Activated T-cell treated with anti-CD3 and anti-CD28 coated beads, Interleukin-2, amount 50 U/mL, for 24 hours (primary cell): ENCODE results near the gene FLYWCH1.

Experiments
- DNase-seq: peaks from one replicate; pipeline ENCODE4 v3.0.0-alpha.2; 2020
- H3K27ac Mint-ChIP-seq: 2 replicates; pipeline ENCODE4 v1.8.0; 2020; ENCODE audit warnings: mild to moderate bottlenecking, mixed read lengths
- H3K27me3 Mint-ChIP-seq: 2 replicates; pipeline ENCODE4 v1.8.0; 2020; ENCODE audit warnings: mixed read lengths
- H3K36me3 Mint-ChIP-seq: 2 replicates; pipeline ENCODE4 v1.8.0; 2020; ENCODE audit warnings: low read depth, mixed read lengths
- H3K4me1 Mint-ChIP-seq: 2 replicates; pipeline ENCODE4 v1.8.0; 2020; ENCODE audit warnings: low read depth, mixed read lengths
- H3K4me3 Mint-ChIP-seq: 2 replicates; pipeline ENCODE4 v1.8.0; 2020; ENCODE audit warnings: mild to moderate bottlenecking, moderate library complexity, mixed read lengths
- H3K9me3 Mint-ChIP-seq: 2 replicates; pipeline ENCODE4 v1.8.0; 2020; ENCODE audit warnings: mixed read lengths

The FLYWCH1 gene

DNA sequence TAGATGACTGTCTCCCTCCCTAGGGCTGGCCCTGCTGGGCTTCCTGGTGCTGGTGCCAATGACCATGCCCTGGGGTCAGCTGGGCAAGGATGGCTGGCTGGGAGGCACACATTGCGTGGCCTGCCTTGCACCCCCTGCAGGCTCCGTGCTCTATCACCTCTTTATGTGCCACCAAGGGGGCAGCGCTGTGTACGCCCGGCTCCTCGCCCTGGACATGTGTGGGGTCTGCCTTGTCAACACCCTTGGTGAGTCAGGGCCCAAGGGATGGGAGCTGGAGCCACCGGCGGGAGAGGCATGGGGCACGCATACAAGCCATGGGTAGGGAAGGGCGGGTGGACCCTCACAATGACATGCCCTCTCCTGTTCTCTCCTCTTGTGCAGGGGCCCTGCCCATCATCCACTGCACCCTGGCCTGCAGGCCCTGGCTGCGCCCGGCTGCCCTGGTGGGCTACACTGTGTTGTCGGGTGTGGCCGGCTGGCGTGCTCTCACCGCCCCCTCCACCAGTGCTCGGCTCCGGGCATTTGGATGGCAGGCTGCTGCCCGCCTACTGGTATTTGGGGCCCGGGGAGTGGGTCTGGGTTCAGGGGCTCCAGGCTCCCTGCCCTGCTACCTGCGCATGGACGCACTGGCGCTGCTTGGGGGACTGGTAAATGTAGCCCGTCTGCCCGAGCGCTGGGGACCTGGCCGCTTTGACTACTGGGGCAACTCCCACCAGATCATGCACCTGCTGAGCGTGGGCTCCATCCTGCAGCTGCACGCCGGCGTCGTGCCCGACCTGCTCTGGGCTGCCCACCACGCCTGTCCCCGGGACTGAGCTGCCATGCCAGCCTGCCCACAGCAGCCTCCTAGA, 59.6 kb downstream of the FLYWCH1 start:
- Mint-ChIP-seq H3K27me3 (peaks cover 18% of the 10 kb centered on the region), H3K36me3 (peaks cover 56% of the 10 kb centered on the region), H3K4me3 (peak overlapping the region; percentile 83), H3K9me3 (no peaks in the 10 kb centered on the region), H3K4me1 (peaks cover 20% of the 10 kb centered on the region), H3K27ac (peak overlapping the region; percentile 23)
- no peak for DNase-seq

DNA sequence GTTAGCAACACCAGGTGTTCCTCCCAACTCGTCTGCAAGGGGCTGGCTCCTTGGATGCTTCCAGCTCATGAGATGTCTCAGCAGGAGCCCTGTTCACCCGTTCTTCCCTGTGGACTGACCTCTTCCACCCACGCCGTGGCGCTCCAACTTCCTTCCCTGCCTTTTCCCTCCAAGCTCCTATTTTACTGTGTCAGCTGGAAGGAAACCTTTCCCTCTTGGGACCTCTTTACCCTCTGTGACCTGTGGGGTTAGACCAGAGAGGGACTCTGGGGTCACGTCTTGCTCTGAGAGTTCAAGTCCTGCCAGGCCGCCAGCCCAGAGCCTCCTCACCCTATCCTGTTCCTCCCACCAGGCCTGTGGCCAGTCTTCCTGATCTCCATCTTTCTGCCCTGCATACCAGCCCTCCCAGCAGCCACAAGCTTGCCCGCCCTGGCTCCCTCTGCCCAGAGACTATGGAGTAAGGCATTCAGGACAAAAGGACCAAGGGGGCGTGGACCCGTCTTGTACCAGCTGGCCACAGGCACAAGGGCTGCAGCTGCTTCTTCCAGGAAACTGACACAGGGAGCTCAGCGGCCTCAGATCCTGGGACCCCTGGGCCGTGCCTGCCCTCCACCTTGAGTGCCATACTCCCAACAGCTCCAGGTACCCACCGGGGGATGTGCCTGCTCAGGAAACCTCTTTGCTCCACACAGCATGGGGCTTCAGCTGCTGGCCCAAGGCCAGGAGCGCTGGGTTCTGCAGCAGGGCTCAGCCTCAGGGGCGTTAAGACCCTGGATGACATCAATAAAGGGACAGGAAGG, 60.5 kb downstream of the FLYWCH1 start:
- Mint-ChIP-seq H3K36me3 (peaks cover 65% of the 10 kb centered on the region), H3K4me3 (peak overlapping the region; percentile 11), H3K4me1 (peaks cover 20% of the 10 kb centered on the region), H3K9me3 (no peaks in the 10 kb centered on the region), H3K27me3 (peaks cover 15% of the 10 kb centered on the region), H3K27ac (peak overlapping the region; percentile 4)
- DNase-seq, result no peak

DNA sequence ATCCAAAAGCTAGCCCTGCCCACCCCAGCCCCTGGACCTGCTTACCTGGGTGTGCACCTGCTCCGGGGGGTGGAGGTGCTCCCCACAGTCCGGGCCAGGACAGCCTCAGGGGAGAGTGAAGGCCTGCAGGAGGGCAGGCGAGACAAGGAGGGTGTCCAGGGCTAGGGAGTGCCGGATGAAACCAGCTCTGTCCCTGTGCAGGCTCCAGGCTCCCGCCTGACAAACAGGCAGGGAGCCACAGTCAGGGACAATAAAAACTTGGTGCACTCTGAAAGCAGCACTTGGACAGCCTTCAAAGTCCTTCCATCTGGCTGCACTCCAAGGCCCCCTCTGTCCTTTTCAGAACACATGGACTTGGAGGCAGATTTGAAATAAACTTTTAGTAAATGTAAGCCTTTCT, 61.4 kb downstream of the FLYWCH1 start:
- Mint-ChIP-seq H3K27me3 (peaks cover 9% of the 10 kb centered on the region), H3K36me3 (peaks cover 74% of the 10 kb centered on the region), H3K9me3 (no peaks in the 10 kb centered on the region), H3K27ac (no peak overlapping the region), H3K4me1 (peaks cover 20% of the 10 kb centered on the region), H3K4me3 (no peak overlapping the region)
- no peak for DNase-seq

DNA sequence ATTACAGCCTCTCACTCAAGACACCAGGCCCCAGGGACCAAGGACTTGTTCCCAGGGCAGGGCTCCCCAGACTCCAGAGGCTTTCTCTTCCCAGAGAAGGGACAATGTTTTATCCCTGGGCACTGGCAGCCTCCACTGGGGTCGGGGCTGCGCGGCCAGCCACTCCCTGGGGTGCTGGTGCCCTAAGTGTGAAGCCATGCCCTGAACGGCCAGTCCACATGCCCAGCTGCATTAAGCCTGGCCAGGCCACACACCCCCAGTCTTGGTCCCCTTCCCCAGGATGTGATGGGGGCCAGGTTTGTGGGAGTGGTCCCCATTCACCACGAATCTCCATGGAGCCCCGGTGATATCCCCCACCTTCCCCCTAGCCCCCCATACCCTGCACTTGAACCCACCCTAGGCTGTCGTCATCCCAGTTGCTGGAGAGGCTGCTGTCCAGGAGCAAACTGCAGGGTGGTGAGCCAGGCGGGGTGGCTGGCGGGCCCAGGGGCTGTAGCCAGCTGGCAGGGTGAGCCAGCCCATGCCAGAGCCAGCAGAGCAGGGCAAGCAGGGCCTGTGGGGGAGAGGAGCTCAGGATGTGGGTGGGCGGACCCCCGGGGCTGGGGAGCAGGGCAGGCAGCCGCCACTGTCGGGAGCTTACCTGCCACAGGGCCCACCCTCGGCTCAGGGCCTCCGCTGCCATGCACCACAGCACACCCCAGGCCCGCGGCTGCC, 62.0 kb downstream of the FLYWCH1 start:
- Mint-ChIP-seq H3K4me1 (peaks cover 16% of the 10 kb centered on the region), H3K27me3 (peaks cover 2% of the 10 kb centered on the region), H3K9me3 (no peaks in the 10 kb centered on the region), H3K36me3 (peaks cover 77% of the 10 kb centered on the region), H3K27ac (no peak overlapping the region), H3K4me3 (no peak overlapping the region)
- no peak for DNase-seq

DNA sequence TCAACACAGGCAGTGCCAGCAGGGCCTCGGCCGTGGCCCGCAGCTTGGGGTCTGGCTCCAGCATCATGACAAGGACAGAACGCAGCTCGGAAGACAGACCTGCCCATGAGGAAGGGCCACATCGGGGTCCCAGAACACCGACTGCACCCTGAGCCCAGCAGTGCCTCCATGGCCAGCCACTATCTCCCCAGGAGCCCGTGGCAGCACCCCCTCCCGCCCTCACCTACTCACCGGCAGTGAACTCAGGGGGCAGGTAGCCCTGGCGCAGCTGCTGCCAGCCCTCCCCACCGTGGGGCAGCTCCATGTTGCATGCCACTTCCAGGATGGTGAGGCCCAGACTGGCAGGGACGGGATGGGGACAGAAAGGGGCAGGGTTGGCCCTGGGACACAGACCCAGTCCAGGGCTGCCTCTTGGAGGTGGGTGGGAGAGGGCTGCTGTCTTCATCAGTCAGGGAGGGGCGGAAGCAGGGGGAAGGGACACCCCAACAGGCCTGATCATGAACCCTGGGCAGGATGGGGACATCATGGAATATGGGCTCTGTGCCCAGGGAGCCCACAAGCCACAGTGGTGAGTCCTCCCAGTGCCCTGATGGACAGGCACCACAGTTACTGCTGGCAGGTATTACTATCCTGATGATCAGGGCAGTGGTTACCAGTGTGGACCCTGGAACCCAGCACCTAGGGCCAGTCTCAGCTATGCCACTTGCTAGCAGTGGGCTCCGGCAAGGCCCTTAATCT, 62.8 kb downstream of the FLYWCH1 start:
- Mint-ChIP-seq H3K27ac (peak overlapping the region; percentile 8), H3K27me3 (no peaks in the 10 kb centered on the region), H3K4me1 (peaks cover 17% of the 10 kb centered on the region), H3K9me3 (no peaks in the 10 kb centered on the region), H3K4me3 (no peak overlapping the region), H3K36me3 (peaks cover 81% of the 10 kb centered on the region)
- DNase-seq, result no peak

DNA sequence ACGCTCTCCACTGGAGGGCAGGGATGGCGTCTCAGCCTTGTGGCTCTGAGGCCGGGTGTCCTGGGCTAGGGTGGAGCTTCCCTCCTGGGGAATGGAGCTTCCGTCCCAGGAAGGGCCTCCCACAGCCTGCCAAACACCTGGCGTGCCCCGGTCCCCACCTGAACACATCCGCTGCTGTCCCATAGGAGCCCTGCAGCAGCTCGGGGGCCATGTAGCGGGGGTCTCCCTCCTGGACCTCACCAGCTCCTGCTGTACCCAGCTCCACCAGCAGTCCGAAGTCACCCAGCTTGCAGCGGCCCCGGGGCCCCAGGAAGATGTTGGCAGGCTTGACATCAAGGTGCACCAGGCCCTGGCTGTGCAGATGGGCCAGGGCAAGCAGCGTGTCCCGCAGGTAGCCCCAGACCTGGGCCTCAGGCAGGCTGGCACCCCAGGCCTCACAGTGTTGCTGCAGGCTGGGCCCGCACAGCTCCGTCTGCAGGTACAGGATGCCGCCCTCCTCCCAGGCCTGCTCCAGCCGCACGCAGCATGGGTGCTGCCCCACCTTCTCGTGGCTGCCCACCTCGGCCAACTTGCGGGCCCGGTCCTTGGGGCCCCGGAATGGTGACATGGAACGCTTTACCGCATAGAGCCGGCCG, 63.5 kb downstream of the FLYWCH1 start:
- peaks cover 17% of the 10 kb centered on the region for H3K4me1 Mint-ChIP-seq
- H3K9me3 Mint-ChIP-seq, result no peaks in the 10 kb centered on the region
- no peak overlapping the region for H3K27ac Mint-ChIP-seq
- H3K4me3 Mint-ChIP-seq, result no peak overlapping the region
- no peaks in the 10 kb centered on the region for H3K27me3 Mint-ChIP-seq
- H3K36me3 Mint-ChIP-seq, result peaks cover 83% of the 10 kb centered on the region
- no peak for DNase-seq

DNA sequence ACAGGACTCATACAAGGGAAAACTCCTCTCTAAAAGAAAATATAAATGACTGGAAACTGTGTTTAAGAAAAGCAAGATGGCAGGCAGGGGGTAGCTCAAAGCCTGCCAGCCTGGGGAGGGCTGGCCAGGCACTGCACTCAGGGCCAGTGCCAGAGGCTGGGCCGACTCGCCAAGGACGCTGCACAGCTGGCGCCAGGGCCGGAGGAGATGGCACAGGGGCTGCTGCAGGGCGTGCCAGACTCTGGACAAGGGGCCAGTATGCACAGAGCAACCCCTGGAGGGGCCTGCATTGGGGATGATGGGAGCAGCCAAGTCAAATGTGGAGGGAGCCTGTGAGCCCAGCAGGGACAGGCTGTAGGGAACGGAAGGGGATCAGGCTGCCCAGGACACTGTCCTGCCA, 64.5 kb downstream of the FLYWCH1 start:
- DNase-seq, result no peak
- no peak overlapping the region for H3K4me3 Mint-ChIP-seq
- H3K36me3 Mint-ChIP-seq, result peaks cover 78% of the 10 kb centered on the region
- no peak overlapping the region for H3K27ac Mint-ChIP-seq
- H3K4me1 Mint-ChIP-seq, result peaks cover 16% of the 10 kb centered on the region
- H3K27me3 Mint-ChIP-seq, result no peaks in the 10 kb centered on the region
- no peaks in the 10 kb centered on the region for H3K9me3 Mint-ChIP-seq

DNA sequence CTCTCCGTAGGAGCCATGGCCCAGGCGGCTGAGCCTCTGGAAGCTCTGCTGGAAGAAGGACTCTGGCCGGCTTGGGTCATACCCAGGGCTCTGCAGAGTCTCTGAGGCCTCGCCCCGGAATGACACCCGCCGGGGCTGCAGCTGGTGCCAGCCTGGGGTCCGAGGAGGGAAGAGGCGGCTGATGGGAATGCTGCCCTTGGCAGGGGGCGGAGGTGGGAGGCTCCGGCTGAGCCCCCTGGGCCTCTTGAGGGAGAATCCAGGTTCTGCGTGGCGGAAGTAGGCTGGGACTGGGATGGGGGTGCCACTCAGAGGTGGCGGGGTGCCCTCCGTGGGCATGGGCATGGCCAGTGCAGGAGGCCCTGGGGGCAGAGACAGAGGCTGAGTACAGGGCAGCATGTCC, 64.9 kb downstream of the FLYWCH1 start:
- Mint-ChIP-seq H3K9me3 (no peaks in the 10 kb centered on the region), H3K4me1 (peaks cover 19% of the 10 kb centered on the region), H3K27me3 (no peaks in the 10 kb centered on the region), H3K27ac (no peak overlapping the region), H3K4me3 (no peak overlapping the region), H3K36me3 (peaks cover 75% of the 10 kb centered on the region)
- DNase-seq, result no peak

DNA sequence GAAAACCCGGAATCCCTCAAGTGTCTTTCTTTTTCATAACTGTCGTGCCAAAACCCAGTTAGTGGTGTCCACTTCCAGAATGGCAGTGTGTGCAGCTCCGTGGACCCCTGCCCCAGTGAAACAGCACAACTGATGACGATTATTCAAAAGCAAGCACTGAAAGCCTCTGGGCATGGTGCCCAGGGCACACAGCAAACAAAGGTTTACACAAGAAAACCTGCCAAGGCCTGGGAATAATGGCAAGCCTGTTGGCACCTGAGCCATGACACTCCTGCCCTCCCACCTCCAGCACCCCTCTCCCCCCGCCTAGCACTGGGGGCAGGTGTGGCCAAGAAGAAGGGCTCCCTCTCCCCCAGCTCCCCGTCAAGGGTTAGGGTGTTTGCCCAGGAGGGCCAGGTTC, 65.7 kb downstream of the FLYWCH1 start:
- Mint-ChIP-seq H3K27ac (peak overlapping the region; percentile 33), H3K9me3 (no peaks in the 10 kb centered on the region), H3K27me3 (no peaks in the 10 kb centered on the region), H3K36me3 (peaks cover 67% of the 10 kb centered on the region), H3K4me3 (no peak overlapping the region), H3K4me1 (peaks cover 23% of the 10 kb centered on the region)
- DNase-seq, result no peak

DNA sequence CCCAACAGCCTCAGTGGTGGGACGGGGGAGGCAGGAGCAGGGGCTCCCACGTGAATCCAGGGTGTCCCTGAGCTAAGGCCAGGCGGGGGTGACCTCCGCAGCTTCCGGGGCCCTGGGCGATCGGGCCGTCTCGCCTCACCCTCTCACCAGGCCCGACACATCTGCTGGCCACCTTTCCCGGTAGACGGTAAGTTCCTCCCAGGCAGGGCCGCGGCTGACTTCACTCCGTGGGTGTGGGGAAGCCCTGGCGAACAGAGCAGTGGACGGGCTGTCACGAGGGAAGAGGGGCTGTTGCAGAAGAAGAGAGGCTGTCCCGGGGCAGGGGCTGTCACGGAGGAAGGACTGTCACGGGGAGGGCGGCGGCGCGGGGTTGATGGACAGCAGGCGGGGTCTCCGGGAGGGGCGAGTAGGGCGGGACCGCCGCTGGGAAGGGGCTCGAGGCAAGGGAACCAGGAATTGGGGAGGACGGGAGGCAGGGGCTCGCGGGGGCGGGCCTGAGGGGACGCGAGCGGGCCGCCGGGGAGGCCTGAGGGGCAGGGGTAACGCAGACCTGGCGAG, 68.0 kb downstream of the FLYWCH1 start:
- DNase-seq, result no peak
- peak overlapping the region; percentile 90 for H3K4me3 Mint-ChIP-seq
- peak overlapping the region; percentile 88 for H3K27ac Mint-ChIP-seq
- H3K4me1 Mint-ChIP-seq, result peaks cover 33% of the 10 kb centered on the region
- peaks cover 3% of the 10 kb centered on the region for H3K27me3 Mint-ChIP-seq
- no peaks in the 10 kb centered on the region for H3K9me3 Mint-ChIP-seq
- H3K36me3 Mint-ChIP-seq, result peaks cover 47% of the 10 kb centered on the region

DNA sequence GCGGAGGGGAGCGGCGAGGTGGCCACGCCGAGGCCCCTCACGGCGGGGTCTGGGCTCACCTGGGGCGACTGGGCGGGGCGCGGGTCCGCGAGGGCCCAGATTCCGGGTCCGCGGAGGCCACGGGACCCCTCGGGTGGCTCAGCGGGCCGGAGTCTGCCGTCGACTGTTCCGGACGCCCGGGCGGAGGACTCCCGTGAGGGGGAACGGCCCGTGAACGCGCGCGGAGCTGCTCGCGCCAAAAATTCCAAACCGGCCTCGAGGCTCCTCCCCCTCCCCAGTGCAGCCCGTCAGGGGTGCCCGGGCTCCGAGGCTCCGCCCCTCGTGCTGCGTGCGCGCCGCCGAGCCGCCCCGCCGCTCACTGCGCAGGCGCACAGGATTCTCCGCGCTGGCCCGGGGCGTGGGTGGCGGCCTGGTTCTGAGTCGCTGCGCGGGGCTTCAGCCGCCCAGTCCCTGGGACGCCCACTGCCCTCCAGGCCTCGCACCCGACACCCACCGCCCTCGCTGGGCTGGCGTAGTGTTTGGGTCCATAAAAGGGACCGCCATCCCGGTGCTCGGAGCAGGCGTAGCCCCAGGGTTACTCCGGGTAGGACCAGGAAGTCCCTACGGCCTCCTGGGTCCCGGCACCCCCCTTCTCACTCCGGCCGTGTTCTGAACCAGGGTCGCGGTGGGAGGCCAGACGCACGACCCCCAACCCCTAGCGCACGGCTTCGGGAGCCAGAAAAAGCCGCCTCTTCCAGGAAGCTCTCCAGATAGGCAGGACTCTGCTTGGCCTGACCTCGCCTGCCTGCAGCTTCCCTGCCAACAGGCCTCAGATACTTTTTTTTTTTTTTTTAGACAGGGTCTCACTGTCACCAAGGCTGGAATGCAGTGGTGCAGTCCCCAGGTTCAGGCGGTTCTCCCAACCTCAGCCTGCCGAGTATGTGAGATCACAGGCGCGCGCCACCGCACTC, 68.8 kb downstream of the FLYWCH1 start, which contains the start of gene PKMYT1:
PKMYT1 (minus strand) TSS at position 220 of the 950 bp plus-strand sequence. CDS start 789 bp downstream, outside the sequence.
- H3K36me3 Mint-ChIP-seq, result peaks cover 40% of the 10 kb centered on the region
- peak within 1 kb of the TSS; percentile 88 for H3K27ac Mint-ChIP-seq
- no peaks in the 10 kb centered on the region for H3K9me3 Mint-ChIP-seq
- peak; percentile 98 for DNase-seq
- peaks cover 33% of the 10 kb centered on the region for H3K4me1 Mint-ChIP-seq
- peaks cover 3% of the 10 kb centered on the region for H3K27me3 Mint-ChIP-seq
- peak within 1 kb of the TSS; percentile 90 for H3K4me3 Mint-ChIP-seq

DNA sequence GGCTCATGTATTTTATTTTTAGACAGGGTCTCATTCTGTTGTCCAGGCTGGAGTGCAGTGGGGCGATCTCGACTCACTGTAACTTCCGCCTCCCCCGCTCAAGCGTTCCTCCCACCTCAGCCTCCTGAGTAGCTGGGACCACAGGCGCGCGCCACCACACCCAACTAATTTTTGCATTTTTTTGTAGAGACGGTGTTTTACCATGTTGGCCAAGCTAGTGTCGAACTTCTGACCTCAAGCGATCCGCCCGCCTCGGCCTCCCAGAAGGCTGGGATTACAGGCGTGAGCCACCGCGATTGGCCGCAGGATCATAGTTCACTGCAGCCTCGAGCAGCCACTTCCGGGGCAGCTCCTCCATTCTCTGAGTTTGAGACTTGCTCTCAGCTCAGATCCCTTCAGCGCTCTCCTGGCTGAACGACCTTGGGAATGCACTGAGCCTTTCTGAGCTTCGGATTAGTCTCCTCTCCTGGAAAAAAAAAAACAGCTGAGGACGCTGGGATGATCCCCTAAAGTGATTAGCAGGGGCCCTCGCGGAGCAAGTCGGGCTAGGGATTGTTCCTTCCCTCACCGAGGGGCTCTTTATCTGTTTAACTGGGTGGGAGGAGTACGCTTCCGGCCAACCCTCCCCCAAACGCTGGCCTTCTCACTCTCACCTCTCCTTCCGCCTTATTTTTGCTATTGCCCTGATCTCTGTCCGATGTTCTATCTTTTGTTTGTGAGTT, 69.6 kb downstream of the FLYWCH1 start:
- peaks cover 33% of the 10 kb centered on the region for H3K4me1 Mint-ChIP-seq
- no peak for DNase-seq
- peak overlapping the region; percentile 90 for H3K4me3 Mint-ChIP-seq
- H3K9me3 Mint-ChIP-seq, result no peaks in the 10 kb centered on the region
- H3K27me3 Mint-ChIP-seq, result peaks cover 3% of the 10 kb centered on the region
- H3K27ac Mint-ChIP-seq, result peak overlapping the region; percentile 88
- H3K36me3 Mint-ChIP-seq, result peaks cover 31% of the 10 kb centered on the region
